PC-9 (cell line): ENCODE results near the gene USP7.

Experiments
- EZH2 ChIP-seq: fragments of 200-600 bp; sonication (generic); IDR thresholded peaks from 2 replicates; pipeline ENCODE4 v1.8.0; 2017; ENCODE audit warnings: antibody characterized with exemption, low read depth
- TF ChIP-seq, protein P1 (sequence below): fragments of 200-600 bp; sonication (generic); conservative IDR thresholded peaks from 2 replicates; pipeline ENCODE4 v1.6.1; 2017; ENCODE audit warnings: mixed run types, antibody characterized with exemption, mild to moderate bottlenecking, moderate library complexity

DNA sequence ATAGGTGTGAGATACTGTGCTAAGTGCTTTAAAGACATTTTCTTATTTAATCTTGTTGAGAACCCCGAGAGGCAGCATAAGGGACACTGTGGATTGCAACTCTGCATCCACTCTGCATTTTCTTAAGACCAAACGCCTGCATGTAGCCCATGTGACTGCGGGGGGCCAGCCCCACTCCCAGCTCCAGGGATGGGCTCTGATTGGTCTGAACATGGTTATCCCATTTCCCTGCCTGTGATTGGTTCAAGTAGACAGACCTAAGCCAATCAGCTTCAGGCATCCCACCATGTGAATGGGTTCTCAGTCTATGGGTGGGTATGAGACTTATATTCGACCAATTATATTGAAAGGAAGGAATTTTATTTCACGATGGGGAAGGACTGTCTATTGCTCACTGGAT lies 33.2 kb upstream of the USP7 start:
- TF ChIP-seq EZH2, result no peak
- TF ChIP-seq, protein P1, sequence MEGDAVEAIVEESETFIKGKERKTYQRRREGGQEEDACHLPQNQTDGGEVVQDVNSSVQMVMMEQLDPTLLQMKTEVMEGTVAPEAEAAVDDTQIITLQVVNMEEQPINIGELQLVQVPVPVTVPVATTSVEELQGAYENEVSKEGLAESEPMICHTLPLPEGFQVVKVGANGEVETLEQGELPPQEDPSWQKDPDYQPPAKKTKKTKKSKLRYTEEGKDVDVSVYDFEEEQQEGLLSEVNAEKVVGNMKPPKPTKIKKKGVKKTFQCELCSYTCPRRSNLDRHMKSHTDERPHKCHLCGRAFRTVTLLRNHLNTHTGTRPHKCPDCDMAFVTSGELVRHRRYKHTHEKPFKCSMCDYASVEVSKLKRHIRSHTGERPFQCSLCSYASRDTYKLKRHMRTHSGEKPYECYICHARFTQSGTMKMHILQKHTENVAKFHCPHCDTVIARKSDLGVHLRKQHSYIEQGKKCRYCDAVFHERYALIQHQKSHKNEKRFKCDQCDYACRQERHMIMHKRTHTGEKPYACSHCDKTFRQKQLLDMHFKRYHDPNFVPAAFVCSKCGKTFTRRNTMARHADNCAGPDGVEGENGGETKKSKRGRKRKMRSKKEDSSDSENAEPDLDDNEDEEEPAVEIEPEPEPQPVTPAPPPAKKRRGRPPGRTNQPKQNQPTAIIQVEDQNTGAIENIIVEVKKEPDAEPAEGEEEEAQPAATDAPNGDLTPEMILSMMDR, result no peak
